CD4-positive, alpha-beta T cell treated with Interleukin-6 at 100 ng/mL for 8 hours (primary cell): ENCODE data around the gene MRTO4.
"Not testable (repeated sequence)": the region's sequence is repeated elsewhere in the genome, so short reads cannot be mapped to it uniquely, and the experiment has no call there.

Source experiments
- DNase-seq: peaks from one replicate; pipeline ENCODE4 v3.0.0-alpha.2; 2020; ENCODE audit warnings: mixed read lengths, low spot score

Gene MRTO4

DNA sequence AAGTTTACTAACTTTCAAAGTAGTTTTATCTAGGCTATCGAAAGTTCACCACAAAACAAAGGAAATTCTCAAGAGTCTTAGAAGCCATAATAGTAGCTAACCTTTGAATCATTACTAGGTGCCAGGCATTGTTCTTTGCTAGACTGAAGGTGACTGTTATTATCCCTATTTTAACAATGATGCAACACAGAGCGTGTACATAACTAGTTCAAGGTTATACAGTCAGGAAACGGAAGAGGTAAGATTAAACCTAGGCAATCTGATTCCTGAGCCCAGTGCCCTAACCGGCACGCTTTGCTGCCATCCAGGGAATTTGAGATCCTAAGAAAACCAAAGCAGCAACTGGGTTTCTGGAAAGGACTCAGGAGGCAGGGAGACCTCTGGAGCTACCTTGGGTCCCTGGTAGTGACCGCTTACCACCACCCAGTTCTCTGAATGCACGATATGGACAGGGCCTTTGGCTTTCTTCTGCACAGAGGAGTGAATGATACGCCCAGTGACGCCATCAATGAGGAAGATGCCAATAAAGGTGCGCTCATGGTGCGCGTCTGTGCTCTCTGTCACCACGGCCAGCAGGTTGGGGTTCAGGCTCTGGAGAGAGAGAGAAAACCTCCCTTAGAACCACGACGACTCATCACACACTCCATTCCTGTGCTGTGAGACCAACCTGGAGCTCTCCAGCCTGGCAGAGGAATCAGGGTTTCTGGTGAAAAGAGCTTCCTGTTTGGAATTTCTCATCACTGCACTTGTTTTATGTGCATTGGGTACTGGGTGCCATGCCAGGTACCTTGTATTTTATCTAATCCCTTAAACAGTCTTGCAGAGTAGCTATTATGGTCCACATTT is 28.4 kb upstream of the MRTO4 start:
- DNase-seq, result no peak

GRCh38 chr1:19229229-19229628 is 22.4 kb upstream of the MRTO4 start:
- DNase-seq, result no peak

- DNase-seq, result no peak
Observed at GRCh38 chr1:19229828-19230325, 21.7 kb upstream of the MRTO4 start.

GRCh38 chr1:19231736-19232523 is 19.7 kb upstream of the MRTO4 start:
- DNase-seq, result not testable (repeated sequence)

GRCh38 chr1:19232524-19232846 is 19.1 kb upstream of the MRTO4 start:
- no peak for DNase-seq

- no peak for DNase-seq
Observed at GRCh38 chr1:19234224-19234623, 17.4 kb upstream of the MRTO4 start.

DNA sequence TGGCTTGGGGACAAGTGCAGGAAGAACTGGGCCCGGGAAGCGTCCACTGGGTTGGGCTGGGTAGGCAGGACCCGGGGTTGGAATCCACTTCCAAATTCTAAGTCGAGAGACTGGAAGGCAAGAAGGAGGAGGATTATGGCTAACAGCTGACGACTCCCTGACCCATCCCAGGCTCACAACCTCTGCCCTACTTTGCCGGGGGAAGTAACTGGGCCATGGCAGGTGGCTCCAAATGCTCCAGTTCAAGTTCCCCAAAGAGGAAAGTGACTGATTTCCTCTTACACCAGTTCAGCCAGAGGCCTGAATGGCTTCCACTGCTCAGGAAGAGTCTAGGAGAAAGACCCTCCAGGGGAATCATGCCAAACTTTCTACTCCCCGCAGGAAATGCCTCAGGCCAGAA is 11.7 kb upstream of the MRTO4 start:
- no peak for DNase-seq

DNA sequence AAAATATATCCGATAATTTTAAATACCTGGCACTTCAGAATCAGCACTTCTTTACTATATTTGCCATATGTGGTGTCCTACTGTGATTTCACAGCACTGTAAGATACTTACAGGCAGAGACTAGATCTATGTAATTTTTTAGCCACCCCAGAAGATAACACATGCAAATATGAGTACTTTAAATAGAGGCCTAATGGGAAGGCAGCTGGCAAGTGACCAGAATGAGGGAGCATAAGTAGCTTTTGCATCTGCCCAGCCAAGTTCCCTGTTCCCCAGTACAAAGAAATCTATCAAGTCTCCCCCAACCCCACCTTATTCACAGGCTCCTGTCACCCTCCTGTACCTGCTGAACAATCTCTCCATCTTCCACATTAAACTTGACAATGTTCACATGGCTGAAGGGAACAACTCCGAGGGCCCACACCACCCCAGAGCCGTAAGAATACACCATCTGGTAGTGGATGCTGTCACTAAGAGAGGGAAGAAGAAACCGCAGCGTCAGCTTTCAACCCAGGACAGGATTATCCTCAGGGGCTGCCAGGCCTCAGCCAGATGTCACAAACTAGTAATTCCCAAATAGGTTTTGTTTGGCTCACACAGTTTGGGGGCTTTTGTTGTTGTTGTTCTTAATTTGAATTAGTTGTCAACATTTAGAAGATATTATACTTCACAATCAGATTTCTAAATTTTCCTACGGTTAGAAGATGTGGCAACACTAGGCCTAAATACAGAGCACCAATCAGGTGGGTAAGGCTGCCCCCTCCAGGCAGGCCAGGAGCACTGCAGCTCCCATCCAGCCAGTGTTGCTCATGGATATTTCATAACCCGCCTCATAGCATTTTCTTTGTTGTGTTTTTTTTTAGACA is 10.7 kb upstream of the MRTO4 start:
- peak; percentile 58 for DNase-seq

- DNase-seq, result no peak
Observed at GRCh38 chr1:19250629-19251304, 838 bp upstream of the MRTO4 start.

DNA sequence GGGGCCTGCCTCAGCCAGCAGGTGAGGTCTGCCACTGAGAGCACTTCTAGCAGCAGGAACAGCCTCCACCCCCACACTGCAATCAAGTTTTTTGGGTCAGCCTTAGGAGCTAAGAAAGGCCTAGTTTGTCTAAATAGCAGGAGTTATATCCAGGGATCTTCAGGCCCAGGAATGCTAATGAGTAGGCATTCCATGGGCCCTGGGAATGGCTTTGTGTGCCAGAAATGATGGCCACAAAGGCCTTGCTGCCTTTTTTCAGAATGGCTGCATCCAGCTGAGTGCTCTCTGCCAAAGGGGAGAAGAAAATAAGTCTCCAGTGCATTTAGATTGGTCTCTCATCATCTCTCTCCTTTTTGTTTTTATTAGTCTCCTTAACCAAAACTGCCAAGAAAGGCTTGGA is 2.8 kb downstream of the MRTO4 start:
- DNase-seq, result no peak

- no peak for DNase-seq
Observed at GRCh38 chr1:19255288-19255687, 3.7 kb downstream of the MRTO4 start.

GRCh38 chr1:19256301-19256700 is 4.7 kb downstream of the MRTO4 start:
- not testable (repeated sequence) for DNase-seq

DNA sequence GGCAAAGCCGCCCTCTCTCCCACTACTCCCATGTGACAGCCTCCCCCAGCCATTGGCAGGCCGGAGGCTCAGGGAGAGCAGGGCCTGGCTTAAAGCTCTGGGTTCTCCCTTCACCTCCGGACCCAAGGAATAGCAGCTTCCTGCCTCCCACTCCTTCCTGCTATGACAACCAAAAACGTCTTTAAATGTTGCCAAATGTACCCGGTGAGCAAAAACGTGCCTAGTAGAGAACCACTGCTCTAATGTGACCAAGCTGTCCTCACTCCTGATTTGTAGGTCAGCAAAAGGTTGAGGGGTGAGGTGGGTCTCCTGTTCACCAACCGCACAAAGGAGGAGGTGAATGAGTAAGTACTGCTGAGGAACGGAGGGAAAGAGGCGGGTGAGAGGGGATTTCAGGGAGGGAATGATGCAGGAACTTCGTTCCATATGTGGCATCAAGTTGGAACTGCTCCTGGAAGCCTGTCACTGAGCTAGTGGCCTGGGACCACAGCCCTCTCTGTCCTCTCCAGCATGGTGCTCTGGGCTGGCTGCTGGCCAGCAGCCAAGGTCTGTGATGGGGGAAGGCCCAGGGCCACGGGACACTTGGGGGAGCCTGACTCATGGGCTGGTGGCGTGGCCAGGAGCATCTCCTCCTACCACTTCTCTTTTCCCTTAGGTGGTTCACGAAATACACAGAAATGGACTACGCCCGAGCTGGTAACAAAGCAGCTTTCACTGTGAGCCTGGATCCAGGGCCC is 5.7 kb downstream of the MRTO4 start:
- no peak for DNase-seq

DNA sequence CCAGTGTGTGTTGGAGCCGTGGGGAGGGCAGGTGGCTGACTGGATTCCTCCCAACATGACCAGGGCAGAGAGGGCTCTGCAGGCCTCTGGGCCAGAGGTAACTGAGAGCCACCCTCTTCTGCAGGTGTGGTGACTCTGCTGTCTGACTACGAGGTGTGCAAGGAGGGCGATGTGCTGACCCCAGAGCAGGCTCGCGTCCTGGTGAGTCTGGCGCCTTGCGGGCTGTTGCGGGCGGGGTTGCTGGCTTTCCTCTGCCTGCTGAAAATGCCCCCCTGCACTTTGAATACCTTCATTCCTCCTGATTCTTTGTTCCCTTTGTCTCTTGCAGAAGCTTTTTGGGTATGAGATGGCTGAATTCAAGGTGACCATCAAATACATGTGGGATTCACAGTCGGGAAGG is 6.7 kb downstream of the MRTO4 start:
- no peak for DNase-seq

DNA sequence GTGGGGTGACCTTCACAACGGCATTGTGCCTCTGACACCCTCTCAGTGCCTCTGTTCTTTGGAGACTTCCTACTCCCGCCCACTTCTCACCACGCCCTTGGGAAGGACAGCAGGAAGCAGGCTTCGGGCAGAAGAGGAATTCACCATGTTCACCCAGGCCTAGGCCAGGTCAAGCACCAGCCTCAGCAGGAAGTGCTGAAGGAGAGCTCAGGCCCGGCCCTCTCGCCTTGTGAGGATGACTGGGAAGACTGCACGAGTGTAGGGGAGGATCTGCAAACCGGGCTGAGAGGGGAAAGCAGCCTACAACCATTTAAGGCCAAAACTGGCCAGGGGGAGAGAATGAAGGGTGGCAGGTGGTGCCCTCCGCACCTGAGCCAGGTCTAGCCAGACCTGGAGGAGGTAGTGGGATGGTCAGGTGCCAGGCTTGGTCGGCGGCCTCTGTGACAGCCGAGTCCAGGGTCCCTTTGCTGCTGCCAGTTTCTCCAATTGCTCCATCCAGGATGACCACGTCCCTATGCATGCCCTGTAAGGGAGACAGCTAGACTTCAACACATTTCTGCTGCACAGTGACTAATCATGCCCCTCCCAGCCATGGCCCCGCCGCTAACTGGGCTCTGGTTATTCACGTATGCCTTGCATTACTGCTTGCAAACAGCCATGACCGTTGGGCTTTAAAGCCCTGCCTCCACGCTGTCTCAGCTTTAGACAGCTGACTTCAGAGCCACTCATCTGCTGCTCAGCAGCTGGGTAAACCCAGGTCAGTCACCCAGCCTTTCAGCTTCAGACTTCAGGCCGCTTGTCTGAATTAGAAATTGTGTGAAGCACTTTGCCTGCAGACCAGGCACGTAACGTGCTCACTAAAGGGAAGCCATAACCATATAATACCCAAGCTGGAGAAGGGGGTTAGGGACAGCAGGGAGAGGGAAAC is 8.9 kb downstream of the MRTO4 start:
- DNase-seq, result no peak

DNA sequence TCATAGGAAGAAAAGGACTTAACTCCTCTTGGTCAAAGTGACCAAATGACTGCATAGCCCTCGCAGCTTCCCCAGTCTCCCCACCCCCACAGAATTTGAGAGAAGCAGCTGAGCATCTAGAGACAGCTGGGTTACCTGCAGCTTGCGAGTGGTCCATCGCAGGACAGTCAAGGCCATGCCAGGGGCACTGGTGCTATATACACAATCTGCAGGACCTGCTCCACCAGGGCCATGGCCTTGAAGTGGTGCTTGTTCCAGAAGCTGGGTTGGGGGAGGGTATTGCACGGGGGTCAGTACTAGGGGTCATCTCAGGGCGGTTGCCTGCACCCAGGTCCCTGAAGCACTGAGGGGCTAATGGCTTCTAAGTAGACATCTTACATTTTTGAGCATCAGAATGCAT is 10.4 kb downstream of the MRTO4 start:
- DNase-seq, result no peak

- no peak for DNase-seq
Observed at GRCh38 chr1:19262744-19263143, 11.1 kb downstream of the MRTO4 start.

DNA sequence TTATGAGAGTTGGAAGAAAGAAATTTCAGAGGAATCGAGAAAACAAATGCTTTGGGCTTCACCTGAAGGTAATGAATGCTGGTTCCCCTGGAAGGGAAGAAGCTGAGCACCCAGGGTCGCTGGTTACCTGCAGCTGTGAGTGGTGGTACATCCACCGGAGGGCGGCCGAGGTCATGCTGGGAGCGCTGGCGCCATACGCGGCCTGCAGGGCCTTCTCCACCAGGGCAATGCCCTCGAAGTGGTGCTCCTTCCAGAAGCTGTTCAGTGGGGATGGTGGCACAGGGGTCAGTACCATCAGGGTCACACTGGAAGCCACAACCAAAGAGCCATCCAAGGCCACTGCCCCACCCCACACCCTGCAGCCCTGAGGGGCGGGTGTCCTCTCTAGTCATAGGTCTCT is 16.8 kb downstream of the MRTO4 start:
- no peak for DNase-seq

- DNase-seq, result not testable (repeated sequence)
Observed at GRCh38 chr1:19269427-19270342, 18.1 kb downstream of the MRTO4 start.
